Activated CD8-positive, alpha-beta T cell treated with anti-CD3 and anti-CD28 coated beads for 36 hours (primary cell): ENCODE data around the gene MTX3. TPM values are rescaled to one million over a fixed set of nuclear protein-coding genes. Genes with fewer than 3 reads are reported as not detected.

Experiments
- ATAC-seq: fragments of 200-7000 bp; cut with Tn5 transposase; one replicate; pipeline ENCODE4 v1.10.0; 2021; ENCODE audit warnings: mild to moderate bottlenecking, moderate library complexity
- CTCF ChIA-PET: fragments of 350-600 bp; sonication (Branson Sonifier 250); formaldehyde crosslinking; loops from one replicate; lab custom pipeline; 2021; ENCODE audit warnings: antibody characterized with exemption; lab: Charles Lee
- POLR2A ChIA-PET: fragments of 350-600 bp; sonication (Branson Sonifier 250); formaldehyde crosslinking; loops from one replicate; lab custom pipeline; 2021; ENCODE audit warnings: antibody characterized with exemption; lab: Charles Lee
- DNase-seq: peaks from one replicate; pipeline ENCODE4 v3.0.0-alpha.2; 2020
- H3K27ac Mint-ChIP-seq: one replicate; pipeline ENCODE4 v1.8.0; 2021; ENCODE audit warnings: mild to moderate bottlenecking, mixed read lengths
- H3K27me3 Mint-ChIP-seq: one replicate; pipeline ENCODE4 v1.8.0; 2021; ENCODE audit warnings: mixed read lengths
- H3K36me3 Mint-ChIP-seq: one replicate; pipeline ENCODE4 v1.8.0; 2021; ENCODE audit warnings: low read depth, mixed read lengths
- H3K4me1 Mint-ChIP-seq: one replicate; pipeline ENCODE4 v1.8.0; 2021; ENCODE audit warnings: low read depth, mixed read lengths
- H3K4me3 Mint-ChIP-seq: one replicate; pipeline ENCODE4 v1.8.0; 2021; ENCODE audit warnings: mild to moderate bottlenecking, moderate library complexity, mixed read lengths
- H3K9me3 Mint-ChIP-seq: one replicate; pipeline ENCODE4 v1.8.0; 2021; ENCODE audit warnings: mixed read lengths
- CTCF ChIP-seq: fragments of 200-600 bp; IDR thresholded peaks from one replicate; pipeline ENCODE4 v1.8.0; 2022; ENCODE audit warnings: antibody characterized with exemption, mild to moderate bottlenecking
- intact Hi-C: fragments of 100-400 bp; cut with micrococcal nuclease; formaldehyde crosslinking; loops from one replicate; pipeline ENCODE4 v1.10.0; 2022
- total RNA-seq, 2 experiments: library from RNA; stranded (reverse); gene quantifications; one replicate each; pipeline ENCODE4 v1.2.3, GENCODE V29; 2021

The MTX3 gene
- total RNA-seq, 2 experiments from 2014 or later = 18.1 to 18.5 TPM

- POLR2A ChIA-PET = no interaction called here
- no peak for DNase-seq
- CTCF ChIA-PET = no interaction called here
- no peak for ATAC-seq
- Mint-ChIP-seq H3K9me3 (no peaks in the 10 kb centered on the region), H3K27me3 (peaks cover 48% of the 10 kb centered on the region), H3K4me3 (peak overlapping the region; percentile 51), H3K36me3 (no peaks in the 10 kb centered on the region), H3K27ac (no peak overlapping the region), H3K4me1 (peaks cover 27% of the 10 kb centered on the region)
- intact Hi-C loops = no loop called here
- no peak for TF ChIP-seq CTCF
Observed at GRCh38 chr5:80035839-80036238, 44.8 kb upstream of the MTX3 start.

- H3K4me1 Mint-ChIP-seq = peaks cover 27% of the 10 kb centered on the region
- intact Hi-C loops = no loop called here
- no peaks in the 10 kb centered on the region for H3K36me3 Mint-ChIP-seq
- TF ChIP-seq CTCF = no peak
- H3K9me3 Mint-ChIP-seq = no peaks in the 10 kb centered on the region
- DNase-seq (peak; percentile 6), ATAC-seq (peak; percentile 22)
- H3K27ac Mint-ChIP-seq = no peak within 1 kb of the TSS
- H3K27me3 Mint-ChIP-seq = peaks cover 48% of the 10 kb centered on the region
- ChIA-PET POLR2A (interaction anchor here (0.8 to 1.6 kb wide), 2 partner anchors 13 to 24 kb away, joined by 3 read pairs; no protein-coding TSS in a partner anchor), CTCF (interaction anchor here (1.0 kb wide), 1 partner anchor 48 kb away, joined by 3 read pairs; no protein-coding TSS in a partner anchor)
- H3K4me3 Mint-ChIP-seq = peak within 1 kb of the TSS; percentile 51
Observed at GRCh38 chr5:80034962-80035821, 44.1 kb upstream of the MTX3 start, which contains the start of gene THBS4. Gene THBS4, plus strand, starts transcription at chr5:80035348. Its CDS starts 190 bp downstream, at chr5:80035538.

- no peak for DNase-seq
- ChIA-PET POLR2A (interaction anchor here (0.8 to 1.6 kb wide), 2 partner anchors 13 to 24 kb away, joined by 3 read pairs; no protein-coding TSS in a partner anchor), CTCF (interaction anchor here (1.0 kb wide), 1 partner anchor 49 kb away, joined by 3 read pairs; no protein-coding TSS in a partner anchor)
- Mint-ChIP-seq H3K27ac (no peak overlapping the region), H3K4me1 (peaks cover 27% of the 10 kb centered on the region), H3K4me3 (peak overlapping the region; percentile 49), H3K9me3 (no peaks in the 10 kb centered on the region), H3K27me3 (peaks cover 45% of the 10 kb centered on the region), H3K36me3 (no peaks in the 10 kb centered on the region)
- TF ChIP-seq CTCF = no peak
- no peak for ATAC-seq
- intact Hi-C loops = no loop called here
Observed at GRCh38 chr5:80034559-80034958, 43.5 kb upstream of the MTX3 start.

GRCh38 chr5:80033513-80033912 lies 42.5 kb upstream of the MTX3 start:
- Mint-ChIP-seq H3K4me3 (no peak overlapping the region), H3K9me3 (no peaks in the 10 kb centered on the region), H3K36me3 (no peaks in the 10 kb centered on the region), H3K4me1 (peaks cover 27% of the 10 kb centered on the region), H3K27me3 (peaks cover 43% of the 10 kb centered on the region), H3K27ac (no peak overlapping the region)
- intact Hi-C loops = no loop called here
- ATAC-seq (peak; percentile 93), DNase-seq (peak; percentile 35)
- no peak for TF ChIP-seq CTCF
- CTCF ChIA-PET = interaction anchor here (1.0 kb wide), 1 partner anchor 13 kb away, joined by 3 read pairs; no protein-coding TSS in a partner anchor
- POLR2A ChIA-PET = interaction anchor here (1.6 kb wide), 1 partner anchor 26 kb away, joined by 3 read pairs; no protein-coding TSS in a partner anchor

GRCh38 chr5:80031109-80031508 lies 40.0 kb upstream of the MTX3 start:
- peaks cover 19% of the 10 kb centered on the region for H3K4me1 Mint-ChIP-seq
- ChIA-PET CTCF (interaction anchor here (1.1 kb wide), 1 partner anchor 52 kb away, joined by 3 read pairs; no protein-coding TSS in a partner anchor), POLR2A (no interaction called here)
- H3K9me3 Mint-ChIP-seq = no peaks in the 10 kb centered on the region
- ATAC-seq (no peak), DNase-seq (no peak)
- no peak overlapping the region for H3K27ac Mint-ChIP-seq
- H3K27me3 Mint-ChIP-seq = peaks cover 32% of the 10 kb centered on the region
- intact Hi-C loops = no loop called here
- no peaks in the 10 kb centered on the region for H3K36me3 Mint-ChIP-seq
- no peak for TF ChIP-seq CTCF
- no peak overlapping the region for H3K4me3 Mint-ChIP-seq
